Esophagus squamous epithelium (tissue), 5 donors: ENCODE data around the gene ADISSP. TPM values are rescaled to one million over a fixed set of nuclear protein-coding genes. Genes with fewer than 3 reads are reported as not detected.
A peak's percentile ranks its signal among the peaks of the same experiment; 100 is the strongest.

Source experiments
- DNase-seq: peaks from one replicate; lab custom pipeline; 2025; lab: John Stamatoyannopoulos, UW
- H3K27ac ChIP-seq, 4 donors: fragments of 200-600 bp; sonication (generic); one replicate each; pipeline ENCODE4 v1.5.1; 2016 to 2019; ENCODE audit warnings: mild to moderate bottlenecking in 1 of 4
- H3K27me3 ChIP-seq, 4 donors: fragments of 200-600 bp; sonication (generic); 1 replicate in 3 of 4; 2 replicates in 1 of 4; pipeline versions ENCODE4 v1.5.1 to v1.6.0; 2017 to 2021; ENCODE audit warnings: antibody characterized with exemption in 1 of 4
- H3K36me3 ChIP-seq, 3 donors: fragments of 200-600 bp; sonication (generic); one replicate each; pipeline ENCODE4 v1.5.1; 2016 to 2019
- H3K4me1 ChIP-seq, 3 donors: fragments of 200-600 bp; sonication (generic); one replicate each; pipeline ENCODE4 v1.5.1; 2017 to 2019
- H3K4me3 ChIP-seq, 4 donors: fragments of 200-600 bp; sonication (generic); 1 replicate in 3 of 4; 2 replicates in 1 of 4; pipeline ENCODE4 v1.5.1; 2016 to 2019; ENCODE audit warnings: mild to moderate bottlenecking in 2 of 4, moderate library complexity in 1 of 4
- H3K9me3 ChIP-seq, 3 donors: fragments of 200-600 bp; sonication (generic); one replicate each; pipeline ENCODE4 v1.5.1; 2016 to 2019
- POLR2A ChIP-seq, 4 donors: fragments of 450-650 bp; IDR thresholded peaks; one replicate each; pipeline ENCODE4 v1.6.1; 2017; ENCODE audit warnings: antibody characterized with exemption in 4 of 4, mild to moderate bottlenecking in 4 of 4, moderate library complexity in 3 of 4
- WGBS, 2 donors: methylation state at CpG; one replicate each; pipeline ENCODE4 v1.1.5; 2018; 5-methylcytosine and 5-hydroxymethylcytosine counted together
- intact Hi-C: fragments of 100-400 bp; cut with DNase I; formaldehyde crosslinking; loops from one replicate; pipeline ENCODE4 v1.15.0; 2022
- total RNA-seq, 4 donors: library from RNA; depleted of rRNA; stranded (reverse); fragments of >200 nt; gene quantifications; one replicate each; pipeline ENCODE4 v1.1.0, GENCODE V29; 2016
- TF ChIP-seq, protein P1 (sequence below), 6 experiments: fragments of 450-650 bp in 4 of 6; fragments of 200-600 bp in 2 of 6; sonication (generic) in 2 of 6; IDR thresholded peaks; one replicate each; pipeline ENCODE4 v1.5.1; 2016 to 2019; ENCODE audit warnings: antibody characterized with exemption in 6 of 6, mild to moderate bottlenecking in 4 of 6, moderate library complexity in 4 of 6
- donor health status: DM: yes; HTN: yes; CAD: no.

The ADISSP gene
- total RNA-seq, 4 donors from 2014 or later: 13.5 to 24.7 (median 19.8) TPM

DNA sequence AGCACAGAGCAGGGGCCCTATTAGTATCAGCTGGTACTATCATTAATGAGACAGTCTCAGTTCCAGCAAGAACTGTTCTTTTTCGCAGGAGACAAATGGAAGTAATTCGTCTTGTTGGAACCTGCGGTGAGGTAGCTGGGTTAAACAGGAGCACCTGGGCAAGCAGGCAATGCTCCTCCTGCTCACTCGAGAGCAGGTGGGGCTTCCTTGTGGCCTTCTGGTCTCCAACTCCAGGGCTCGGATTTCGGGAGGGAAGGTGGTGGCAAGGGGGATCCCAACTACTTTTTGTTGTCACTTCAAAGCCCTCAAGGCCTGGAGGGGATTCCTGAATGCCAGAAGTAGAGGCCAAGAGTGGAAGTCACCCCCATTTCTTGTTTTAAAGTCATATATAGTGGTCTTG lies 15.0 kb upstream of the ADISSP start:
- TF ChIP-seq, protein P1, sequence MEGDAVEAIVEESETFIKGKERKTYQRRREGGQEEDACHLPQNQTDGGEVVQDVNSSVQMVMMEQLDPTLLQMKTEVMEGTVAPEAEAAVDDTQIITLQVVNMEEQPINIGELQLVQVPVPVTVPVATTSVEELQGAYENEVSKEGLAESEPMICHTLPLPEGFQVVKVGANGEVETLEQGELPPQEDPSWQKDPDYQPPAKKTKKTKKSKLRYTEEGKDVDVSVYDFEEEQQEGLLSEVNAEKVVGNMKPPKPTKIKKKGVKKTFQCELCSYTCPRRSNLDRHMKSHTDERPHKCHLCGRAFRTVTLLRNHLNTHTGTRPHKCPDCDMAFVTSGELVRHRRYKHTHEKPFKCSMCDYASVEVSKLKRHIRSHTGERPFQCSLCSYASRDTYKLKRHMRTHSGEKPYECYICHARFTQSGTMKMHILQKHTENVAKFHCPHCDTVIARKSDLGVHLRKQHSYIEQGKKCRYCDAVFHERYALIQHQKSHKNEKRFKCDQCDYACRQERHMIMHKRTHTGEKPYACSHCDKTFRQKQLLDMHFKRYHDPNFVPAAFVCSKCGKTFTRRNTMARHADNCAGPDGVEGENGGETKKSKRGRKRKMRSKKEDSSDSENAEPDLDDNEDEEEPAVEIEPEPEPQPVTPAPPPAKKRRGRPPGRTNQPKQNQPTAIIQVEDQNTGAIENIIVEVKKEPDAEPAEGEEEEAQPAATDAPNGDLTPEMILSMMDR (IDR thresholded peaks at IDR 0.05): no peak
- TF ChIP-seq POLR2A (IDR thresholded peaks at IDR 0.05): no peak
- no peak for DNase-seq
- Histone ChIP-seq H3K9me3 (no peaks in the 10 kb centered on the region), H3K27me3 (no peaks in the 10 kb centered on the region), H3K4me1 (peaks cover 55 to 80% (median 55%) of the 10 kb centered on the region in 3 donors), H3K27ac (peak overlapping the region; percentile 35 to 91 (median 68)), H3K36me3 (peaks cover 0 to 11% (median 0%) of the 10 kb centered on the region in 3 donors), H3K4me3 (no peak overlapping the region)
- 56 to 65% methylated on average over 4 to 5 of the region's 6 CpGs for WGBS, 2 donors
- intact Hi-C loops: loop anchor here (5.0 kb wide), 1 partner anchor 40 kb away; the partner anchor contains the start of gene AP5S1

DNA sequence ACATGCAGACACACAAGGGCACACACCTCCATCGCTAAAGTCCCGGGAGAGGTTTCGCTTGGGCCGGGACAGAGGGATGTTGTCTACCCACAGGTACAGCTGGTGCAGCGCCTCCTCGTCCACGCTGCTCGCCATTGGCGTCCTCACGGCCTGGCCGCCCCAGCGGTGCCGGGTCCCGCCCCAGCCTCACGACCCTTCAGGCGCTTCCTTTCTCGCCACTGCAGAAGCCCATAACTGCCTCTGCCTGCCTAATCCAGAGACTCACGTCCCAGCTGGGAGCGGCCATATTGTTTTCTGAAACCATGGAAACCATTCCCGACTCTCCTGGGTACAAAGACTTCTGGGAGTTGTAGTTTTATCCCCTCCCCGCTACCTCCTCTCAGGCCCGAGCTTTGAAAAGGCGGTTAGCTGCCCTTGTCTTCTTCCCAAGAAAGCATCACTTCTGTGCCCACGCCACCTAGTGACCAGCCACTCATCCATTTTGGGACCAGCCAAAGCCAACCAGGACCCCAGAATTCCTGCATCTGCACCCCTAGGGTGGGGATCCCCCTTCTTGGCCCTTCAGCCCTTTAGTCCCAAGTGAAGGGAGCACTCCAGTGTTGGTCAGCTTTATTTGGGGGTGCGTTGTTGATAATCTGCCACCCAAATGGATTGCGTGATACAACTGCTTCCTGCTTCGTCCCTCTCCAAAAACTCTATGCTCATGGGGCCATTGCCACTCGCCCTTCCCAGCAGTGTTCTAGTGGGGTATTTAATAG lies 13.8 kb upstream of the ADISSP start, which contains the start of gene SPEF1:
Gene SPEF1 (minus strand): TSS at position 296 of the 758 bp plus-strand sequence. CDS start 161 bp downstream, at position 135.
- Histone ChIP-seq H3K9me3 (no peaks in the 10 kb centered on the region), H3K4me3 (peak within 1 kb of the TSS; percentile 17 to 59 (median 32)), H3K27me3 (no peaks in the 10 kb centered on the region), H3K27ac (peak within 1 kb of the TSS; percentile 33 to 91 (median 59)), H3K36me3 (peaks cover 0 to 11% (median 0%) of the 10 kb centered on the region in 3 donors), H3K4me1 (peaks cover 54 to 77% (median 55%) of the 10 kb centered on the region in 3 donors)
- WGBS, 2 donors: 13 to 19% methylated on average over 17 of the region's 28 CpGs
- TF ChIP-seq POLR2A (IDR thresholded peaks at IDR 0.05): no peak
- TF ChIP-seq, protein P1 (IDR thresholded peaks at IDR 0.05): peak in 5 of 6 experiments; percentile 18 to 40 (median 29)
- intact Hi-C loops: loop anchor here (5.0 kb wide), 1 partner anchor 41 kb away; the partner anchor contains the start of gene AP5S1
- no peak for DNase-seq

DNA sequence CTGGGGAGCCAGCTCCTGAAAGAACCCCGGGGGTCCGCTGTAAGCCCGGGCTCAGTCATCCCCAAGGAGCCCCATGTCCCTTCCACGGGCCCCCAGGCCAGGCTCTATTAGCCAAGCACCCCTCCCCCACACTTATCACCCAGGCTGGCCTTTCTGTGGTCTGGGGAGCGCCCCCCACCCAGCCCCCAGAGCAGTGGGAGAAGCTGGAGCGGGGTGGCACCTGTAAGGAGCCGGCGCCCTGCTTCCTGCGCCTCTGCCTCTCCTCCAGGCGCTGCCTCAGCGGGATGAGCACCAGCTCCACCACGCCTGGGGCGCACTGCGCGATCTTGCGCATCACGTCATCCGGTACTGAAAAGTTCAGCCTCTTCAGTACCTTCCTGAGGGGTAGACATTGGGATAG lies 11.4 kb upstream of the ADISSP start:
- Histone ChIP-seq H3K36me3 (peaks cover 0 to 4% (median 0%) of the 10 kb centered on the region in 3 donors), H3K4me1 (peaks cover 34 to 56% (median 38%) of the 10 kb centered on the region in 3 donors), H3K9me3 (no peaks in the 10 kb centered on the region), H3K27me3 (no peaks in the 10 kb centered on the region), H3K4me3 (no peak overlapping the region), H3K27ac (no peak overlapping the region)
- 76% methylated on average over 7 of the region's 18 CpGs; no CpG with 5 or more reads in 1 of the 2 donors for WGBS, 2 donors
- DNase-seq: no peak
- TF ChIP-seq, protein P1 (IDR thresholded peaks at IDR 0.05): no peak
- TF ChIP-seq POLR2A (IDR thresholded peaks at IDR 0.05): no peak
- intact Hi-C loops: no loop called here

DNA sequence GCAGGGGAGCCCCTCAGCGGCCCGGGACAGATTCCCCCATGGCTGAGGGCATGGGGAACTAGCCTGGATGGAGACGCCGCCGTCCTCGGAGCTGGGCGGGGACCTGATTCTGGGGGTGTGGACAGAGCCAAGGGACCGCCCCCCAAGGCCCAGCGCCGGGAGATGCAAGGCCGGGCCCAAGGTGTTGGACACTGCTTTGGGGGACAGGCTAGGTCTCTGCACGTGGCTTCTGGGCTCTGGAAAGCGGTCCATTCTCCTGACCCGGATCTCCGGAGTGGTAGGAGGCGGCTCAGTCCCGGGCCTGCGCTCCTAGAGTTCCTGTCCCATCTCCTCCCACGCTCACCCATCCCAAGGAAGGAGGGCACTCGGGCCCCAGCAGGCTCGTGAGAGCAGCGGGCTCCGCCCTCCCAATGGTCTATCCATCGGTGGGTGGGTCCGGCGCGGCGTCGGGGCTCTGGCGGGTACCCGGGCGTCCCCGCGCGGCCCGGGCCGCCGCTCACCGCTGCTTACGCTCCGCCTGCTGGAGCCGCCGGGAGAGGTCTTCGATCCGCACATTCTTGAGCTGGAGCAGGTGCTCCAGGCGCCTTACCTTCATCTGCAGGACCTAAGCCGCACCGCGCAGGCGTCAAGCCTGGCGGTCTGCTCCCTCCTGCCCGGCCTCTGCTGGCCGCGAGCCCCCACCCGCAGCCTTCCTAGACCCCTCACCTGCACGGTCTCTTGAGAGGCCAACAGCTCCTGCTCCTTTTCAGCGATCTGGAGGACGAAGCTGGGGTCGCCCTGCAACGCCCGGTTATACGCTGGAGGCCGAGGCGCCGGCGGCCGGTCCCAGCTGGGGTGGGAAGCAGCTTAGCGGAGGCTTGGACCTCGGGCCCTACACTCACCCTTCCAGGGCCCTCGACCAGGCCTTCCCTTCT lies 10.4 kb upstream of the ADISSP start:
- peak overlapping the region in 2 of 4 donors; percentile 0 to 50 for H3K27ac ChIP-seq
- DNase-seq: no peak
- no peaks in the 10 kb centered on the region for H3K27me3 ChIP-seq
- 7% methylated on average over 3 of the region's 70 CpGs; no CpG with 5 or more reads in 1 of the 2 donors for WGBS, 2 donors
- H3K4me1 ChIP-seq: peaks cover 24 to 46% (median 28%) of the 10 kb centered on the region in 3 donors
- no peaks in the 10 kb centered on the region for H3K9me3 ChIP-seq
- no peak for TF ChIP-seq POLR2A (IDR thresholded peaks at IDR 0.05)
- TF ChIP-seq, protein P1 (IDR thresholded peaks at IDR 0.05): peak in 3 of 6 experiments; percentile 6 to 23 (median 8)
- H3K4me3 ChIP-seq: peak overlapping the region; percentile 33 to 69 (median 50)
- H3K36me3 ChIP-seq: no peaks in the 10 kb centered on the region
- intact Hi-C loops: no loop called here
